Activated CD4-positive, alpha-beta T cell treated with anti-CD3 and anti-CD28 coated beads, Interleukin-2, amount 50 U/mL, for 48 hours (primary cell): Measurements from ENCODE around the gene PGP.
A peak's percentile ranks its signal among the peaks of the same experiment; 100 is the strongest.

ENCODE experiments used
- DNase-seq, 2 experiments: peaks; one replicate each; pipeline ENCODE4 v3.0.0-alpha.2; 2020

PGP gene

DNA sequence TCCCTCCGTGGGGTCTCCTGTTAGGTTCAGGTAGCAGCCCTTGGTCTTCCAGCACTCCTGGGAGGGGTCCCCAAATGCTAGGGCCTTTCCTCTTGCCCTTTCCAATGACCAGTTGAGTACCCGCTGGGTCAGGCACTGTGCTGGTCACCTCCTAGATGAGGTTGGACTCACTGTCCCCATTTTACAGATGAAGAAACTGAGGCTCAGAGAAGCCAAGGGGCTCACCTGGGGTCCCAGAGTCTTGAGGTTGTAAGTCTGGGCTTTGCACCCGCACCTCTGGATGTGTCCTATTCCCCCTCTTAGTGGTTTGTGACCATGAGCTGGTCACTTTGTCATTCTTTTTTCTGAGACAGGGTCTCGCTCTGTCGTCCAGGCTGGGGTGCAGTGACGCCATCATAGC, 16.9 kb downstream of the PGP start:
- DNase-seq, result no peak

DNA sequence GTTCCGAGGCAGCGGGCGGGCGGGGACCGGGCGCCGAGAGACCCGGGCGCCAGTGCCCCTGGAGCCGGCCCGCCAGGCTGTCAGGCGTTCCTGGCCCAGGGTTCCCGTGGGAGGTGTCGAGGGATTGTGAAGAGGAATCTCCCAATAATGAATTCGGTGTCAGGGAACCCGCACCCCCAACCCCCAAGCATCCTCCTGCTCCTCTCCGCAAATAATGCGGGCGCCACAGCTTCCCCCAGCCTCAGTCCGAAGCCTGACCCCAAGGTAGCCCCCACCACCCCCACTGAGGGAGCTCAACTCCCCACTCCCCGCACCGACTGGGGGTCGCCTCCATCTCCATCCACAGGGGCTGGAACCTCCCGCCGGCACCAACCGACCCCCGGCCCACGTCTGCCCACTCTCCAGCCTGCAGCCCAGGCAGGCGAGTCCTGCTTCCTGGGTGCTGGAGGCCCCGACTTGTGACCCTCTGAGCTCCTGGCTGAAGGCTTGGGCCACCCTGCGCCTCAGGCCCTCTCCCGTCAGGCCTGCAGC, 17.6 kb downstream of the PGP start:
- no peak for DNase-seq

GRCh38 chr16:2196162-2196980, 18.3 kb downstream of the PGP start, which contains the start of gene CASKIN1:
Gene CASKIN1, minus strand, starts transcription at chr16:2196605. Its CDS starts 173 bp downstream, at chr16:2196432.
- DNase-seq, result no peak

- no peak for DNase-seq
These were observed 19.1 kb downstream of the PGP start for GRCh38 chr16:2195322-2196161.

DNA sequence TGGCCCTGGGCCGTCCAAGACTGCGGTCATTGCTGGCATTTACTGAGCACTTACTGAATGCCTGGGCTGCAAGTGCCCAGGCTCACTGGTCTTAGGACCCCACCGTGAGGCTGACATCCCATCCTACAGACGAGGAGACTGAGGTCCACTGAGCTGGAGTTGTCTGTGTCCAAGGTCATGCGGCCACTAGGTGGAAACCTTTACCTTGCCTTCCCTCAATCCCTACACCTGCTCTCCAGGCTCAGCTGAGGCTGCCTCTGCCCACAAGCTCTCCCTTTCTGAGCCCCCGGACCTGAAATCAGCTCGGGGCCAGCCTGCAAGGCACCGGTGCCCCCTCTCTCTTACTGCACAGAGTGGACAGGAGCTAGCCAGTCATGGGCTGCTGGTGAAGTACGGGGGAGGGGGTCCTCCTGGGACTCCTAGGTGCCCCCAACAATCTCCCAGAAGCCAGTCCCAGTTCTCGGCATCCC, 19.8 kb downstream of the PGP start:
- DNase-seq, result peak; percentile 52 to 61

- DNase-seq, result no peak
These were observed 20.3 kb downstream of the PGP start for GRCh38 chr16:2194166-2194834.

GRCh38 chr16:2191446-2191706, 23.3 kb downstream of the PGP start:
- DNase-seq, result no peak

GRCh38 chr16:2190659-2191445, 23.8 kb downstream of the PGP start:
- DNase-seq, result no peak

DNA sequence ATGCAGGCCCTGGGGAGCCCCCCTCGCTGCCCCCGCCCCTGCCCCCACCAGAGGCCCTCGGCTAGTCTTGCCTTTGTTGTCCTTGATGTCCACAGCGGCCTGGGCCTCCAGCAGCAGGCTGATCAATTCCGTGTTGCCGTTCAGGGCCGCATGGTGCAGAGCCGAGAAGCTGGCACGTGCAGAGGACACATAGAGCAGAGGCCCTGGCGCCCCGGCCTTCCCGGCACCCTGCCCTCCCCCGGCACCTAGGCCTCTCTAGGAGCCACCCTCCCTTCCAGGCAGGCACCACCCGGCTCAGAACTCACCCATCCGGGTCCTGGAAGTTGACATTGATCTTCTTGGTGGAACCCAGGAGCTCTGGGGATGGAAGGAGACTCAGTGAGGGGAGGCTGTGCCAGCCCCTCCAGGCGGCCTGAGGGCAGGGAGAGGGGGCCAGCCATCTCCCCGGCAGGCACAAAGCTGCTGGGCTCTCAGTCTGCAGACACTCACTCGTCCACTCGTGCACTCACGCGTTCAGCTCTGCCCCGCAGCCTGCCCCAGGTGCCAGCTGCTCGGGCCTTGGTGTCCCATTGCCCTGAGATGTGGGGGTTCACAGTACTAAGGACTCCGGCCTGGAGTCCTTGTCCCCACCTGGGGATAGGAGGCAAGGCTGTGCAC, 24.5 kb downstream of the PGP start:
- DNase-seq, result no peak

DNA sequence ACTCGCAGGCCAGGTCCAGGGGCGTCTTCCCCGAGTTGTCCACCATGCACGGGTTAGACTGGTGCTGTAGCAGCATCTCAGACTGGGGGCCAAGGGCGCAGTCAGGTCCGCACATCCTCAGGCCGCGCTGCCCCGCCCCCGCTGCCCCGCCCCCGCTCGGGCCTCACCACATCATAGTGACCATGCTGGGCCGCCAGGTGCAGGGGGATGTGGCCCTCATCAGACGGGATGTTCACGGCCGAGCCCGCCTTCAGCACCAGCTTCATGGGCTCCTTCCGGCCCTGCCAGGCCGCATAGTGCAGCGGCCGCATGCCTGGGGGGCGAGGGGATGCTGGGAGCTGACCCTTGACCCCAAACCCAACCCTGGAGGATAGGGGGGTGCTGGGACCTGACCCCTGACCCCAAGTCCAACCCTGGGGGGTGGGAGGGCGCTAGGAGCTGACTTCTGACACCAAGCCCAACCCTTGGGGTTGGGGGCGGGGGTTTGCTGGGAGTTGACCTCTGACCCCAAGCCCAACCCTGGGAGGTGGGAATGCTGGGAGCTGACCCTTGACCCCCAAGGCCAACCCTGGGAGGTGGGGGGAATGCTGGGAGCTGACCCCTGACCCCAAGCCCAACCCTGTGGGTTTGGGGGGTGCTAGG, 25.3 kb downstream of the PGP start:
- no peak for DNase-seq

DNA sequence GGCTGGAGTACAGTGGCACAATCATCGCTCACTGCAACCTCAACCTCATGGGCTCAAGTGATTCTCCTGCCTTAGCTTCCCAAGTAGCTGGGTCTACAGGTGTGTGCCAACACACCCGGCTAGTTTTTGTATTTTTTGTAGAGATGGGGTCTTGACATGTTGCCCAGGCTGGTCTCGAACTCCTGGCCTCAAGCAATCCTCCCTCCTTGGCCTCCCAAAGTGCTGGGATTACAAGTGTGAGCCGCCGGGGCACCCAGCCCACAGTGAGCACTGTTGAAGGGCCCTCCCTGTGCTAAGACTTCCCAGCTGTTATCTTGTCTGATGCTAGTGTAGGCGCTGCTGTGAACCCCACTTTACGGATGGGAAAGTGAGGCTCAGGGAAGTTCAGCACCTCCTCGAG, 26.2 kb downstream of the PGP start:
- no peak for DNase-seq

DNA sequence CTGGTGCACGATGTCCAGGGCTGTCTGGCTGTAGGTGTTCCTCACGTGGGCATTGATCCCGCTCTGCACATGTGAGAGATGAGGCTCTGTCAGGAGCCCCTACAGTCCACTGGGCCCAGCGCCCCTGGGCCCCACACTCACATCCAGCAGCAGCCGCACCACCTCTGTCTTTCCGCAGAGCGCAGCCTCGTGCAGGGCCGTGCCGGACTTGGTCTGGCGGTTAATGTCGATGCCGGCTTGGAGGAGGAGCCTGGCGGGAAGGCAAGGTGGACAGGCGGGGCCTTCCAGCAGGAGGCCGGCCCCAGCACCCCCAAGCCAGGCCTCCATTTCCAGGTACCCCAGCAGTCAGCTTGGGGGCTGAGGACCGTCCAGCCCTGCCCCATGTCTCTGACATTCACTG, 27.4 kb downstream of the PGP start:
- no peak for DNase-seq

DNA sequence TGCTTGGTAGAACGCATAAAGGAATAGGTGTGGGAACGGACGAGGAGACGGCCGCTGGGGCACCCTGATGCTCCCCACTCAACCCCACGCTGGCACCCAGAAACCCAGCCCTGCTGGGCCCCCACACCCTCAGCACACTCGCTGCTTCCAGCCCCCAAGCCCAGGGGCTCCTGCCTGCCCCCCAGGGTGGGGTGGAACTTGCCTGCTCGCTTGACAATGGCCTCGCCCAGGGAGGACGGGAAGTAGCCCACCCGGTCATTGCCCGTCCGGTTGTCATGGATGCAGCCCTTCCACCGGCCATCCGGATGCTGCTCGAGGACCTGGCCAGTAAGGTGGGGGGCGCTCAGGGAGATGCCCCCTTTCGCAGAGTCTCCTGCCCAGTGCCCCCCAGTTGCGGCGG, 28.1 kb downstream of the PGP start:
- DNase-seq, result no peak

DNA sequence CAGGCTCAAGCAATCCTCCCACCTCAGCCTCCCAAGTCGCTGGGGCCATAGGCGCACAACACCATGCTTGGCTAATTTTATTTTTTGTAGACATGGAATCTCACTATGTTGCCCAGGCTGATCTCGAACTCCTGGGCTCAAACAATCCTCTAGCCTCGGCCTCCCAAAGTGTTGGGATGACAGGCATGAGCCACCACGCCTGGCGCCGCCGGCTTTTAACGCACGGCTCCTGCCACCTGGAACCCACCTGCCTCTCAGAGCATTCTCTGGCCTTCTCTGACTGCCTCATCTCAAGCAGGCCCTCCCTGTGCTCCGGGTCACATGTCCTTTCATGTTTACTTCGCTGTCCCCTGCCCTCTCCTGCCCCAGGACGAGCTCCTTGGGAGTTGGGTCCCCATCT, 28.6 kb downstream of the PGP start:
- no peak for DNase-seq

DNA sequence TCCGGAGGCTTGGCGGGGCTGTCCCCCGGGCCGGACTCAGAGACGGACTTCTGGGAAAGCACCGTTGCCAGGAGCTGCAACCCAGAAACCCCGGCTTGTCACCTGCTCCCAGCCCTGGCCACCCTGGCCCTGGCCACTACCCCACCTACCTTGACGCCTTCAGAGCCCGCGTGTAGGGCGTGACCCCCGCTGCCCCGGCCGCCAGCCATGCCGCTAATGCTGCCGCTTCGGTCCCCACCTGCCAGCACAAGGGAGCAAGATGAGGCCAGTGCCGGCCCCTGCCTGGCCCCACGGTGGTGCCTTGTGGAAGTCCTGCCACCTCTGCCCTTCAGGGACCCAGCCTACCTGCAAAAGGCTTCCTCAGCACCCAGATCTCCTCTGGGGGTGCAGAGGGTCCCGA, 29.7 kb downstream of the PGP start:
- no peak for DNase-seq

GRCh38 chr16:2184346-2184745, 30.3 kb downstream of the PGP start:
- DNase-seq, result no peak

- no peak for DNase-seq
These were observed 31.0 kb downstream of the PGP start for GRCh38 chr16:2183671-2184070.

DNA sequence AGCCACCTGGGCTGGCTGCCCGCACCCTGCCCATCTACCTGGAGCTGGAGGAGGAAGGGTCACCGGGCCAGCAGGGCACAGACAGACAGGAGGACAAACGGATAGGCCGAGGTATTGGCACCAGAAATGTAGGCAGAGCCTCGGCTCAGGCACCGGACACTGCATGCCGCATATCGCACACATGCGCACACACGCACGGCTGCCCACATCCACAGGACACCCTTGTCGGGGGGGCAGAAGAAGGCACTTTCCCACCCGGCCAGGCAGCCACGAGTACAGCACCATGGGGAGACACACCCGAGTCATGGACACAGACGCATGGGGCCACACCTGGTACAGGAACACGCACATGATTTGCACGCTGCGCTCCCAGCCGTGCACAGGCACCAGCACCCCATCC, 32.7 kb downstream of the PGP start:
- DNase-seq, result no peak

DNA sequence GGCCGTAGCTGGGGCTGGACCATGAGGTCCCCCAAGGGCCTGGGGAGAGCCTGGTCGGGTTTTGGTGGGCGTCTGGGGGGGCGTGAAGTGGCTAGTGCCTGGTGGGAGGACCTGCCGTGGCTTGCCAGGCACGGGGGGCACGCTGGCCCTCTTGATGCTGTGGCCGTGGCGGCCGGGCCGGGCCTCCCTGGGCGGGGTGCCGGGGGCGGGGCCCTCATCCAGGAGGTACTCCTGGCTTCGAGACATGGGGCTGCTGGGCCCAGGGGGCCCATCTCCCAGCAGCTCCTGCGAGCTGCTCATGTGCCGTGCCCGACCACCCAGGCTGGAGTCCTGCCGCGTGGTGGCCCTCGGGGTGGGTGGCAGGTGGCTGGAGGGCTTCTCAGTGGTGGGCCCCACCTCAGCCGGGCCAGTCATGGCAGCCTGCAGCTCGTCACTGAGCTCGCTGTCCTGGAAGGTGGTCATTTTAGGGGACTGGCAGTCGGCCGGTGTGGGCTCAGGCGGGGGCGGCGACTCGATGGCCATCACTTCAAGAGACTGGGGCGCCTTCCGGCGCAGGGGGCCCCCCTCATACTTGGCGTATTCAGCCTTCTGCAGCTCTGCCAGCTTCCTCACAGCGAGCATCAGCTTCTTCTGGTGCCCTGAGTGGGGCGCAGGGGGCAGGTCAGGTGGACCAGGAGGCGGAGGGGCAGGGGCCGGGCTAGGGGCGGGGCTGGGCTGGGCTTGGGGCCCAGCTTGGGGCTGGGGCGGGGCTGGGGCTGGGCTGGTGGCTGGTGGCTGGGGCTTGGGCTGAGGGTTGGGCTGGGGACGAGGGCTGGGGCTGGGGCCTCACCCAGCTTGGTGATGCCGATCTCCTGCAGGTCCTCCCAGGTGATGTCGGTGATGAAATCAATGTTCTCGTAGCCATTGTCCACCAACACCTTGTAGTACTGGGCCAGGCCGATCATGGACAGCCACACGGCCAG, 33.4 kb downstream of the PGP start:
- DNase-seq, result no peak

DNA sequence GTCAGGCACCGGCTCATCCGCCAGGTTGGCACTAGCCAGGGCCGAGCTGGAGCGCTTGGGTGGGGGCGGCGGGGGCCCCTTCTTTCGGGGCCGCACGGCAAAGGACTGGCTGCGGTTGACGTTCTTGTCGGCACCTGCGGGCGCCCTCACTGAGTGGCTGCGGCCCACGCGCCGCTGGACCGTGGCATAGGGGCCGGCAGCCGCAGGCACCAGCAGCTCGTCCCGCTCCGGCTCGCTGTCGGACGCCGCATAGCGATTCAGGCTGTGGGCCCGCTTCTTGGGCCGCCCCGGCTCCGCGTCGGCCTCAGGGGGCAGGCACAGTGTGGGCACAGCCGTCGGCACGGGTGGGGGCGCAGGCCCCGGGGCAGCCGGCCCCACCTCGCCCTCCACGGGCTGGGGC, 34.2 kb downstream of the PGP start:
- no peak for DNase-seq
